Transverse colon (tissue), 4 donors: ENCODE measurements around the gene GYPB.
"Not testable (repeated sequence)": the region's sequence is repeated elsewhere in the genome, so short reads cannot be mapped to it uniquely, and the experiment has no call there.

ENCODE experiments used
- POLR2AphosphoS5 ChIP-seq, 3 donors: sonication (generic); formaldehyde crosslinking; IDR thresholded peaks; one replicate each; pipeline ENCODE4 v1.6.1; 2016; ENCODE audit warnings: antibody characterized with exemption in 3 of 3
- TF ChIP-seq, protein P1 (sequence below), 5 experiments: fragments of 200-600 bp in 3 of 5; fragments of 450-650 bp in 2 of 5; sonication (generic) in 3 of 5; IDR thresholded peaks; 1 replicate in 2 of 5; 2 replicates in 3 of 5; pipeline ENCODE4 v1.5.1; 2016 to 2017; ENCODE audit warnings: antibody characterized with exemption in 5 of 5, inconsistent platforms in 3 of 5, mild to moderate bottlenecking in 2 of 5, moderate library complexity in 1 of 5

DNA sequence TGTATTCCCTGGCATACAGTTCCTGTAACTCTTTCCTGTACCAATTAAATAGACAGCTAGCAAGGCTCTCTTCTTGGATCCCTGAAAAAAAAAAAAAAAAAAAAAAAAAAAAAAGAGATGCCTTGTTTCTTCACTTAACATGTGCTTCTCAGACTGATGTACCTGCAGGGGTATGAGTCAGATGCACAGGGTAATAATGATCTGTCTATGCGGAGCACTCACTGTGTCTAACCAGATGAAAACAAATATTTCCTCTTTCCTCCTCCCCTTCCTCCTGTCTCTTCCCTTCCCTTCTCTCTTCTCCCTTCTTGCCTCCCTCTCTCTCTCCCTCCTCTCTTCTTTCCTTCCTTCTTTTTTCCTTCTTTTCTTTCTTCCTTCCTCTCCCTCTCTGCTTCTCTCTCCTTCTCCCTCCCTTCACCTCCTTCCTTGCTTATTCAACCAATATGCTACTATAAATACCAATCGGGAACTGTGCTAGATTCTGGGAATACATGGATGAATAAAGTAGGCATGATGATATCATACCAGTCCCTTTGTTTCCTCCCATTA lies 3.0 kb downstream of the GYPB start:
- TF ChIP-seq, protein P1, sequence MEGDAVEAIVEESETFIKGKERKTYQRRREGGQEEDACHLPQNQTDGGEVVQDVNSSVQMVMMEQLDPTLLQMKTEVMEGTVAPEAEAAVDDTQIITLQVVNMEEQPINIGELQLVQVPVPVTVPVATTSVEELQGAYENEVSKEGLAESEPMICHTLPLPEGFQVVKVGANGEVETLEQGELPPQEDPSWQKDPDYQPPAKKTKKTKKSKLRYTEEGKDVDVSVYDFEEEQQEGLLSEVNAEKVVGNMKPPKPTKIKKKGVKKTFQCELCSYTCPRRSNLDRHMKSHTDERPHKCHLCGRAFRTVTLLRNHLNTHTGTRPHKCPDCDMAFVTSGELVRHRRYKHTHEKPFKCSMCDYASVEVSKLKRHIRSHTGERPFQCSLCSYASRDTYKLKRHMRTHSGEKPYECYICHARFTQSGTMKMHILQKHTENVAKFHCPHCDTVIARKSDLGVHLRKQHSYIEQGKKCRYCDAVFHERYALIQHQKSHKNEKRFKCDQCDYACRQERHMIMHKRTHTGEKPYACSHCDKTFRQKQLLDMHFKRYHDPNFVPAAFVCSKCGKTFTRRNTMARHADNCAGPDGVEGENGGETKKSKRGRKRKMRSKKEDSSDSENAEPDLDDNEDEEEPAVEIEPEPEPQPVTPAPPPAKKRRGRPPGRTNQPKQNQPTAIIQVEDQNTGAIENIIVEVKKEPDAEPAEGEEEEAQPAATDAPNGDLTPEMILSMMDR (IDR thresholded peaks at IDR 0.05), result not testable (repeated sequence)
- not testable (repeated sequence) for TF ChIP-seq POLR2AphosphoS5 (IDR thresholded peaks at IDR 0.05)
